ENCODE data around the gene PEX7. TPM values are rescaled to one million over a fixed set of nuclear protein-coding genes. Genes with fewer than 3 reads are reported as not detected.

Gene PEX7
- total RNA-seq, 1 experiment from 2014 or later, result 8.1 TPM

DNA sequence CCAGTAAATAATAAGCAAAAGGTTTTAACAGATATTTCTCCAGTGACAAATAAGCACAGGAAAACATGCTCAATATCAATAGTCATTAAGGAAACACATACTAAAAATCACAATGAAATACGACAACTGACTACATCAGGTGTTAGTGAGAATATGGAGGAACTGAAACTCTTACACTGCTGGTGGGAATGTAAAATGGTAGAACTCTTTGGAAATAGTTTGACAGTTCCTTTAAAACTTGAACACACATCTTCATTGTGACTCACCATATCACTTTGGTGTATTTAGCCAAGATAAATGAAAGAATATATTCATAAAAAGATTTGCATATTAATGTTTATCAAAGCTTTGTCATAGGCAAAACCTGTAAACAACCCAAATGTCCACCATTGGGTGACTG is 18.8 kb upstream of the PEX7 start:
- BruUV-seq (replicated peaks), result no TSS peak
- no peaks in the 10 kb centered on the region for H3K4me1 ChIP-seq (ENCODE audit: control insufficient read depth in 1 of 2, insufficient read depth in 2 of 2, low read length in 2 of 2)
- H3K4me2 ChIP-seq (ENCODE audit: low read length), result no peak overlapping the region
- no peak for DNase-seq (ENCODE audit: low read depth, low spot score)
- TF ChIP-seq SRF (IDR thresholded peaks at IDR 0.05; ENCODE audit: low read depth) (no peak), EGR1 (IDR thresholded peaks at IDR 0.05; ENCODE audit: low read depth) (no peak), MAX (IDR thresholded peaks at IDR 0.05) (no peak), FOSL1 (IDR thresholded peaks at IDR 0.05; ENCODE audit: low read depth) (no peak), ATF3 (IDR thresholded peaks at IDR 0.05) (no peak), SIN3A (IDR thresholded peaks at IDR 0.05; ENCODE audit: low read depth) (no peak), ZFX (IDR thresholded peaks at IDR 0.05) (no peak), ELF1 (IDR thresholded peaks at IDR 0.05; ENCODE audit: borderline replicate concordance, low read depth) (no peak), EZH2phosphoT487 (IDR thresholded peaks at IDR 0.05; ENCODE audit: borderline replicate concordance) (no peak), RAD21 (IDR thresholded peaks at IDR 0.05; ENCODE audit: low read depth) (no peak), TCF7L2 (IDR thresholded peaks at IDR 0.05; ENCODE audit: borderline replicate concordance, extremely low read depth, insufficient read depth, insufficient read length) (no peak)
- TF ChIP-seq, protein P1, sequence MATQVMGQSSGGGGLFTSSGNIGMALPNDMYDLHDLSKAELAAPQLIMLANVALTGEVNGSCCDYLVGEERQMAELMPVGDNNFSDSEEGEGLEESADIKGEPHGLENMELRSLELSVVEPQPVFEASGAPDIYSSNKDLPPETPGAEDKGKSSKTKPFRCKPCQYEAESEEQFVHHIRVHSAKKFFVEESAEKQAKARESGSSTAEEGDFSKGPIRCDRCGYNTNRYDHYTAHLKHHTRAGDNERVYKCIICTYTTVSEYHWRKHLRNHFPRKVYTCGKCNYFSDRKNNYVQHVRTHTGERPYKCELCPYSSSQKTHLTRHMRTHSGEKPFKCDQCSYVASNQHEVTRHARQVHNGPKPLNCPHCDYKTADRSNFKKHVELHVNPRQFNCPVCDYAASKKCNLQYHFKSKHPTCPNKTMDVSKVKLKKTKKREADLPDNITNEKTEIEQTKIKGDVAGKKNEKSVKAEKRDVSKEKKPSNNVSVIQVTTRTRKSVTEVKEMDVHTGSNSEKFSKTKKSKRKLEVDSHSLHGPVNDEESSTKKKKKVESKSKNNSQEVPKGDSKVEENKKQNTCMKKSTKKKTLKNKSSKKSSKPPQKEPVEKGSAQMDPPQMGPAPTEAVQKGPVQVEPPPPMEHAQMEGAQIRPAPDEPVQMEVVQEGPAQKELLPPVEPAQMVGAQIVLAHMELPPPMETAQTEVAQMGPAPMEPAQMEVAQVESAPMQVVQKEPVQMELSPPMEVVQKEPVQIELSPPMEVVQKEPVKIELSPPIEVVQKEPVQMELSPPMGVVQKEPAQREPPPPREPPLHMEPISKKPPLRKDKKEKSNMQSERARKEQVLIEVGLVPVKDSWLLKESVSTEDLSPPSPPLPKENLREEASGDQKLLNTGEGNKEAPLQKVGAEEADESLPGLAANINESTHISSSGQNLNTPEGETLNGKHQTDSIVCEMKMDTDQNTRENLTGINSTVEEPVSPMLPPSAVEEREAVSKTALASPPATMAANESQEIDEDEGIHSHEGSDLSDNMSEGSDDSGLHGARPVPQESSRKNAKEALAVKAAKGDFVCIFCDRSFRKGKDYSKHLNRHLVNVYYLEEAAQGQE (IDR thresholded peaks at IDR 0.05; ENCODE audit: low read depth), result no peak
- TF ChIP-seq, protein P2, sequence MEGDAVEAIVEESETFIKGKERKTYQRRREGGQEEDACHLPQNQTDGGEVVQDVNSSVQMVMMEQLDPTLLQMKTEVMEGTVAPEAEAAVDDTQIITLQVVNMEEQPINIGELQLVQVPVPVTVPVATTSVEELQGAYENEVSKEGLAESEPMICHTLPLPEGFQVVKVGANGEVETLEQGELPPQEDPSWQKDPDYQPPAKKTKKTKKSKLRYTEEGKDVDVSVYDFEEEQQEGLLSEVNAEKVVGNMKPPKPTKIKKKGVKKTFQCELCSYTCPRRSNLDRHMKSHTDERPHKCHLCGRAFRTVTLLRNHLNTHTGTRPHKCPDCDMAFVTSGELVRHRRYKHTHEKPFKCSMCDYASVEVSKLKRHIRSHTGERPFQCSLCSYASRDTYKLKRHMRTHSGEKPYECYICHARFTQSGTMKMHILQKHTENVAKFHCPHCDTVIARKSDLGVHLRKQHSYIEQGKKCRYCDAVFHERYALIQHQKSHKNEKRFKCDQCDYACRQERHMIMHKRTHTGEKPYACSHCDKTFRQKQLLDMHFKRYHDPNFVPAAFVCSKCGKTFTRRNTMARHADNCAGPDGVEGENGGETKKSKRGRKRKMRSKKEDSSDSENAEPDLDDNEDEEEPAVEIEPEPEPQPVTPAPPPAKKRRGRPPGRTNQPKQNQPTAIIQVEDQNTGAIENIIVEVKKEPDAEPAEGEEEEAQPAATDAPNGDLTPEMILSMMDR (IDR thresholded peaks at IDR 0.05 in 2 of 3, conservative IDR thresholded peaks at IDR 0.05 in 1 of 3; ENCODE audit: borderline replicate concordance in 1 of 3, insufficient read depth in 1 of 3, low read depth in 2 of 3, low read length in 2 of 3), result no peak
- H3K36me3 ChIP-seq (ENCODE audit: control insufficient read depth in 1 of 2, insufficient read depth in 2 of 2, low read length in 2 of 2), result no peaks in the 10 kb centered on the region
- intact Hi-C loops (cut with micrococcal nuclease), result no loop called here
- no peak for ATAC-seq
- H3K9me2 ChIP-seq (ENCODE audit: insufficient read depth), result no peaks in the 10 kb centered on the region
- CTCF ChIA-PET, result interaction anchor here (1.0 to 1.1 kb wide), 2 partner anchors 11 to 159 kb away, joined by 3 to 8 read pairs; partner anchors contain the start of gene MAP3K5
- no peaks in the 10 kb centered on the region for H3K79me2 ChIP-seq (ENCODE audit: insufficient read depth, low read length)
- no peaks in the 10 kb centered on the region for H3K27me3 ChIP-seq (ENCODE audit: insufficient read depth, low read length)
- RAD21 ChIA-PET (ENCODE audit: low non-redundant PET in 1 of 2, low total read pairs in 2 of 2, uncharacterized antibody in 2 of 2, unreplicated experiment in 2 of 2), result no interaction called here
- POLR2A ChIA-PET, result interaction anchor here (0.8 kb wide), 1 partner anchor 11 kb away, joined by 5 read pairs; the partner anchor contains the start of gene MAP3K5
- no peaks in the 10 kb centered on the region for H4K20me1 ChIP-seq (ENCODE audit: insufficient read depth)
- no peak overlapping the region for H2AFZ ChIP-seq (ENCODE audit: low read depth, low read length, poor library complexity, severe bottlenecking)
- H3K27ac ChIP-seq (ENCODE audit: low read depth, low read length), result no peak overlapping the region
- no peaks in the 10 kb centered on the region for H3K9me3 ChIP-seq (ENCODE audit: control insufficient read depth in 1 of 2, insufficient read depth in 1 of 2, low read depth in 1 of 2, low read length in 2 of 2)
- no peak overlapping the region for H3K4me3 ChIP-seq (replicated peaks in 1 of 2; ENCODE audit: low read depth in 1 of 2, low read length in 2 of 2)
- no peak overlapping the region for H3K9ac ChIP-seq (ENCODE audit: low read length)

Data from HCT116 (cell line).